ENCODE measurements around the gene CCDC27.

- TF ChIP-seq CTCF (IDR thresholded peaks at IDR 0.05; ENCODE audit: insufficient read depth, low read depth, low read length) (no peak), EZH2 (IDR thresholded peaks at IDR 0.05; ENCODE audit: insufficient read depth, low read length) (no peak)
Observed at GRCh38 chr1:3743421-3743820, 8.8 kb upstream of the CCDC27 start.
